ENCODE results near the gene C17orf114.
A peak's percentile ranks its signal among the peaks of the same experiment; 100 is the strongest.

C17orf114 gene

DNA sequence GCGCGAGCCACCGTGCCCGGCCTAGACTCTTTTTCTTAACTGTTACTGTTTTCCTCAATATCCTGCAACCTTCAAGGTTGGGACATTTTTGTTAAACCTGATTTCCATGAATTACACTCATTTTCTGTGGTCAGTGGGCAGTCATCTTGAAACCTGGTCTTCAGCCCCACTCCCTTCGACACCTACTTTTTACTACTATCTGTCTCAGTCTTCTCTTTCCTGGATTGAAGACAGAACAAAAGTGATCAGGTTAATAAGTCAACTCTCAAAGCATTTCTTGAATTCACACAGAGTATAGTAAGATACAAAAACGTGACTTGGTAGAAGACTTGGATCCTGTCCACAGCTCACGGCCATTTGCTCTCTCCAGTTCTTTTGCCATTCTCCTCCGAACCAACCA is 37.1 kb upstream of the C17orf114 start:
- Mint-ChIP-seq H3K27ac (ENCODE audit: unreplicated experiment) (no peak overlapping the region), H3K4me1 (peaks cover 26% of the 10 kb centered on the region)
- TF ChIP-seq, protein P1, sequence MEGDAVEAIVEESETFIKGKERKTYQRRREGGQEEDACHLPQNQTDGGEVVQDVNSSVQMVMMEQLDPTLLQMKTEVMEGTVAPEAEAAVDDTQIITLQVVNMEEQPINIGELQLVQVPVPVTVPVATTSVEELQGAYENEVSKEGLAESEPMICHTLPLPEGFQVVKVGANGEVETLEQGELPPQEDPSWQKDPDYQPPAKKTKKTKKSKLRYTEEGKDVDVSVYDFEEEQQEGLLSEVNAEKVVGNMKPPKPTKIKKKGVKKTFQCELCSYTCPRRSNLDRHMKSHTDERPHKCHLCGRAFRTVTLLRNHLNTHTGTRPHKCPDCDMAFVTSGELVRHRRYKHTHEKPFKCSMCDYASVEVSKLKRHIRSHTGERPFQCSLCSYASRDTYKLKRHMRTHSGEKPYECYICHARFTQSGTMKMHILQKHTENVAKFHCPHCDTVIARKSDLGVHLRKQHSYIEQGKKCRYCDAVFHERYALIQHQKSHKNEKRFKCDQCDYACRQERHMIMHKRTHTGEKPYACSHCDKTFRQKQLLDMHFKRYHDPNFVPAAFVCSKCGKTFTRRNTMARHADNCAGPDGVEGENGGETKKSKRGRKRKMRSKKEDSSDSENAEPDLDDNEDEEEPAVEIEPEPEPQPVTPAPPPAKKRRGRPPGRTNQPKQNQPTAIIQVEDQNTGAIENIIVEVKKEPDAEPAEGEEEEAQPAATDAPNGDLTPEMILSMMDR (conservative IDR thresholded peaks at IDR 0.05): no peak

DNA sequence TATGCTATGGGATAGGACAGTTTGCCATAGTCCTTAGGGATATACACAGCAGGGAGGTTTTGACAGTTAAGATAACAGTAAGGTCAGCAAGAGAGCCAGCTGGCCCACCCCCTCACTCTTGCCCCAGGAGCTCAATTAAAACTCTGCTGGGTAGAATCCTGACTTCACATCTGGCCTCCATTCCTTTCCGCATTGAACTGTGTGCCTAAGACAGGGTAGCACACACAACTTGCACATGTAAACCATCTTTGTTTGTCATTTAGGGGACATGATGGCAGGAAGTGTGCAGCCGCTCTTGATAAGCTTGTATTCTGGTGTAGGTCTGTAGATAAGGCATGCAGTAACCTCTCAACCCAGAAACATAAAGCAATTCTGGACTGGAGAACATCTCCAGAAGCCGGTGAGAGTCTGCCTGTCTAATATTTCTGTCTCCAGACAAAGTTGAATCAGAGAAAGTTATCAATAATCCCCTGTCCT is 36.2 kb upstream of the C17orf114 start:
- no peaks in the 10 kb centered on the region for H3K36me3 Mint-ChIP-seq (ENCODE audit: low read depth)
- H3K27me3 Mint-ChIP-seq (ENCODE audit: low read depth): no peaks in the 10 kb centered on the region
- H3K9me3 Mint-ChIP-seq: no peaks in the 10 kb centered on the region
- DNase-seq (ENCODE audit: low read depth, low spot score): no peak
- peaks cover 31% of the 10 kb centered on the region for H3K4me1 Mint-ChIP-seq
- no peak overlapping the region for H3K4me3 Mint-ChIP-seq
- TF ChIP-seq, protein P1 (conservative IDR thresholded peaks at IDR 0.05): no peak
- no peak overlapping the region for H3K27ac Mint-ChIP-seq (ENCODE audit: unreplicated experiment)

More for the DNA sequence above, 37.1 kb upstream of the C17orf114 start:
- no peak for DNase-seq (ENCODE audit: low read depth, low spot score)
- peak overlapping the region; percentile 41 for H3K4me3 Mint-ChIP-seq
- H3K27me3 Mint-ChIP-seq (ENCODE audit: low read depth): no peaks in the 10 kb centered on the region
- H3K9me3 Mint-ChIP-seq: no peaks in the 10 kb centered on the region
- no peaks in the 10 kb centered on the region for H3K36me3 Mint-ChIP-seq (ENCODE audit: low read depth)

DNA sequence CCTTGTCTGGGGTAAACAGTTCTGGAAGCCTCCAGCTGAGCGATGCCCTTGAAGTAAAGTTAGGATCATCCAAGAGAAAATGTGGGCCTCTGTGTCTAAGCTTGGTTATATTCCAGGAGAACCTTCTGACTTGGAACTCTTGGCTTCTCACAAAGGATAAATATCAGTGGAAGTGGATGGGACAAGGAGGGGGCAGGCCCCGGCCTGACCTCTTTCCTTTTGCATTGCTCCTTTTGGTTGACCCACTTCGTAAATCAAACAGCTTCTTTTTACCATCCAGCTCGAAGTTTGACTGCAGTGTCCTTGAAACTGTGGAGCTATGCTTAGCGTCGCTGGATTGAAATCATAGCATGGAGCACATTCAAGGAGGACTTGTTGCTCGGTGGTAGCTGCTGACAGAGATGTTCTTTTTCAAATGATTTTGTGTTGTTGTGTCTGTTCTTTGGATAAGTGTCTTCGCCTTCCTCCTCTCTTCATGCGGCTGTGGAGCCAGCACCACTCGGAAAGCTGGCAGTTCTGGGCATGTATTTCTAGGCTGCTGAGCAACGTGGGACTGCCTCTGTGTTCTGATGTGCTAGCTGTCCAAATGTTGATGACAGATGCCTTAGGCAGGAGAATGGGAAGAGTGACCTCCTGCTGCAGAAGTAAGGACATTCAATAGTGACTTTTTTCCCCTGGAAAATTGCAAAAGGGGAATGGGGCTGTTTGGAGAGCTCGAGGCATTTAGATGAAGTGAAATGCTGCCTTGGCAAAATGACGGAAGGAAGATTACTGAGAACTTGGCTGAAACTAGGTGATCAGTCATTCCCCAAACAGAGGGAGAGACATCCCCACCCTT is 35.6 kb upstream of the C17orf114 start:
- H3K4me3 Mint-ChIP-seq: peak overlapping the region; percentile 1
- DNase-seq (ENCODE audit: low read depth, low spot score): no peak
- no peaks in the 10 kb centered on the region for H3K27me3 Mint-ChIP-seq (ENCODE audit: low read depth)
- no peaks in the 10 kb centered on the region for H3K36me3 Mint-ChIP-seq (ENCODE audit: low read depth)
- TF ChIP-seq, protein P1 (conservative IDR thresholded peaks at IDR 0.05): no peak
- peaks cover 31% of the 10 kb centered on the region for H3K4me1 Mint-ChIP-seq
- H3K27ac Mint-ChIP-seq (ENCODE audit: unreplicated experiment): peak overlapping the region; percentile 97
- H3K9me3 Mint-ChIP-seq: no peaks in the 10 kb centered on the region

DNA sequence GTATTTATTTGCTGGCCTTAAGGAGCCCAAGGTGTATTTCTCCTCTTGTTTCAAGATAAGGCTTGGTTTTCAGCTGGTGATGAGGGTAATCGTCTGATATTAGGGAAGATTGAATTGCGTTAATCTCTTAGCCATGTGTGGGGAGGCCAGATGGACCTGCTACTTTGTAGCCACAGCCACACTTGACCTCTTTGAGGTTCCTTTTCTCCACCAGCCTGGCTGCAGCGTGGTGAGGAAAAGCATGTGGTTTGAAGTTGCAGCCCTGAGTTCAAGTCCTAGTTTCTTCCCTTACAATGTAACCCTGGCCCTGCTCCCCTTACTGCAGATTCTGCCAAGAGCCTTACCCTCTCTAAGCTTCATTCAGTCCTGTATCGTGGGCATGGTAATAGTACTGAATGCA is 34.1 kb upstream of the C17orf114 start:
- Mint-ChIP-seq H3K4me1 (peaks cover 31% of the 10 kb centered on the region), H3K4me3 (peak overlapping the region; percentile 74)

DNA sequence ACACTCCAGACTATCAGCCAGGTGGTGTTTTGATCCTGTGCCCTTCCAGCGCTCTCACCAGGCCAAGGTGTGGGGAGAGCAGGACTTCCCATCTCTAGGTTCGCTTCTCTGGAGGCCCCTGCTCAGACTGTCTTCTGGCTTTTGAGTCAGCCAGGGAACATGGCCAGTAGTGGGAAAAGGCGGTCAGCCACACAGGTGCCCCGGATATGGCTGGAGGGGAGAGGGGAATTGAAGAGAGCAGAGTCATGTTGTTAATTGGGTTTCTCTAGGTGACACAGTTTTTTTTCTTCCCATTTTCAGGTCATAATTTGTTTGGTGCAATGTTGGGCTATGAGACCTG is 32.5 kb upstream of the C17orf114 start:
- H3K9me3 Mint-ChIP-seq: no peaks in the 10 kb centered on the region
- no peak overlapping the region for H3K27ac Mint-ChIP-seq (ENCODE audit: unreplicated experiment)
- peak overlapping the region; percentile 93 for H3K4me3 Mint-ChIP-seq
- DNase-seq (ENCODE audit: low read depth, low spot score): no peak
- no peaks in the 10 kb centered on the region for H3K27me3 Mint-ChIP-seq (ENCODE audit: low read depth)
- H3K36me3 Mint-ChIP-seq (ENCODE audit: low read depth): no peaks in the 10 kb centered on the region
- H3K4me1 Mint-ChIP-seq: peaks cover 31% of the 10 kb centered on the region
- TF ChIP-seq, protein P1 (conservative IDR thresholded peaks at IDR 0.05): no peak

More for the DNA sequence above, 34.1 kb upstream of the C17orf114 start:
- Mint-ChIP-seq H3K27me3 (ENCODE audit: low read depth) (no peaks in the 10 kb centered on the region), H3K27ac (ENCODE audit: unreplicated experiment) (no peak overlapping the region), H3K36me3 (ENCODE audit: low read depth) (no peaks in the 10 kb centered on the region), H3K9me3 (no peaks in the 10 kb centered on the region)
- TF ChIP-seq, protein P1 (conservative IDR thresholded peaks at IDR 0.05): no peak
- DNase-seq (ENCODE audit: low read depth, low spot score): no peak
